Limb (tissue), 2 donors: ENCODE results near the gene CCDC106.

ENCODE experiments used
- DNase-seq, 2 donors: peaks; one replicate each; pipeline ENCODE4 v3.0.0-alpha.2; 2016; ENCODE audit errors: extremely low spot score in 2 of 2

CCDC106 gene

GRCh38 chr19:55695511-55696290, 47.7 kb downstream of the CCDC106 start:
- DNase-seq = no peak

- DNase-seq = no peak
Measured at GRCh38 chr19:55696301-55697068, 48.5 kb downstream of the CCDC106 start.

- no peak for DNase-seq
Measured at GRCh38 chr19:55697069-55697440, 49.0 kb downstream of the CCDC106 start.

GRCh38 chr19:55697698-55698097, 49.7 kb downstream of the CCDC106 start:
- DNase-seq = no peak

GRCh38 chr19:55698256-55698655, 50.2 kb downstream of the CCDC106 start:
- no peak for DNase-seq

GRCh38 chr19:55699221-55699620, 51.2 kb downstream of the CCDC106 start:
- no peak for DNase-seq

GRCh38 chr19:55700813-55701212, 52.8 kb downstream of the CCDC106 start:
- DNase-seq = no peak

GRCh38 chr19:55702131-55702627, 54.2 kb downstream of the CCDC106 start:
- DNase-seq = no peak
